Germinal center (tissue), 1 donor: Measurements from ENCODE around the gene PLEKHG2.

Source experiments
- DNase-seq: peaks from one replicate; pipeline ENCODE4 v3.0.0; 2012; ENCODE audit warnings: mixed read lengths, low spot score

PLEKHG2 gene

GRCh38 chr19:39384839-39385568 lies 27.5 kb upstream of the PLEKHG2 start:
- no peak for DNase-seq

GRCh38 chr19:39385629-39386411 lies 26.6 kb upstream of the PLEKHG2 start:
- no peak for DNase-seq

- DNase-seq = no peak
These were observed 25.9 kb upstream of the PLEKHG2 start for GRCh38 chr19:39386557-39386956.

GRCh38 chr19:39388657-39389056 lies 23.8 kb upstream of the PLEKHG2 start:
- DNase-seq = no peak

- no peak for DNase-seq
These were observed 22.6 kb upstream of the PLEKHG2 start for GRCh38 chr19:39389631-39390414.

- peak; percentile 82 for DNase-seq
These were observed 22.1 kb upstream of the PLEKHG2 start for GRCh38 chr19:39390451-39390750.

GRCh38 chr19:39390751-39391437 lies 21.6 kb upstream of the PLEKHG2 start, which contains the start of the genes MED29 and PAF1:
MED29 (plus strand) TSS chr19:39391378; CDS start chr19:39391423, 45 bp downstream.
PAF1 (minus strand) TSS chr19:39391106; CDS start chr19:39390864, 242 bp downstream.
- peak; percentile 99 for DNase-seq

GRCh38 chr19:39397360-39398296 lies 14.8 kb upstream of the PLEKHG2 start:
- peak; percentile 89 for DNase-seq

GRCh38 chr19:39398297-39398864 lies 14.1 kb upstream of the PLEKHG2 start:
- no peak for DNase-seq

- DNase-seq = no peak
These were observed 12.8 kb upstream of the PLEKHG2 start for GRCh38 chr19:39399668-39400050.

- DNase-seq = no peak
These were observed 12.4 kb upstream of the PLEKHG2 start for GRCh38 chr19:39400061-39400460.

GRCh38 chr19:39401070-39401548 lies 11.4 kb upstream of the PLEKHG2 start:
- DNase-seq = no peak

- no peak for DNase-seq
These were observed 10.7 kb upstream of the PLEKHG2 start for GRCh38 chr19:39401549-39402345.

- peak; percentile 72 for DNase-seq
These were observed 9.8 kb upstream of the PLEKHG2 start for GRCh38 chr19:39402346-39403300.

GRCh38 chr19:39403331-39404312 lies 8.8 kb upstream of the PLEKHG2 start:
- DNase-seq = peak; percentile 76

- DNase-seq = no peak
These were observed 7.1 kb upstream of the PLEKHG2 start for GRCh38 chr19:39405261-39405957.
